HUES64 (cell line): Measurements from ENCODE around the gene ZBTB42.

Experiments
- H3K27ac ChIP-seq: 2 replicates; pipeline ENCODE4 v1.7.0; 2013; ENCODE audit warnings: low read depth, low read length, inconsistent platforms
- H3K27me3 ChIP-seq: 2 replicates; pipeline ENCODE4 v1.6.1; 2013; ENCODE audit warnings: mild to moderate bottlenecking, low read length; ENCODE audit not compliant: insufficient read depth
- H3K36me3 ChIP-seq: 2 replicates; pipeline ENCODE4 v1.6.1; 2013; ENCODE audit warnings: mild to moderate bottlenecking, low read length; ENCODE audit not compliant: insufficient read depth
- H3K4me1 ChIP-seq: 2 replicates; pipeline ENCODE4 v1.6.1; 2013; ENCODE audit warnings: mild to moderate bottlenecking, low read length, moderate library complexity; ENCODE audit not compliant: insufficient read depth
- H3K4me3 ChIP-seq: 2 replicates; pipeline ENCODE4 v1.5.1; 2013; ENCODE audit warnings: mild to moderate bottlenecking, low read length, moderate library complexity
- H3K9ac ChIP-seq: 2 replicates; pipeline ENCODE4 v1.6.1; 2013; ENCODE audit warnings: mild to moderate bottlenecking, low read depth, low read length
- H3K9me3 ChIP-seq: 2 replicates; pipeline ENCODE4 v1.6.1; 2013; ENCODE audit warnings: low read depth, low read length; ENCODE audit not compliant: insufficient read depth
- WGBS: fragments of 150-250, 120-280 bp; methylation state at CpG from one replicate; pipeline ENCODE4 v1.1.7; 2013; ENCODE audit warnings: missing lambda C conversion rate; 5-methylcytosine and 5-hydroxymethylcytosine counted together

ZBTB42 gene

DNA sequence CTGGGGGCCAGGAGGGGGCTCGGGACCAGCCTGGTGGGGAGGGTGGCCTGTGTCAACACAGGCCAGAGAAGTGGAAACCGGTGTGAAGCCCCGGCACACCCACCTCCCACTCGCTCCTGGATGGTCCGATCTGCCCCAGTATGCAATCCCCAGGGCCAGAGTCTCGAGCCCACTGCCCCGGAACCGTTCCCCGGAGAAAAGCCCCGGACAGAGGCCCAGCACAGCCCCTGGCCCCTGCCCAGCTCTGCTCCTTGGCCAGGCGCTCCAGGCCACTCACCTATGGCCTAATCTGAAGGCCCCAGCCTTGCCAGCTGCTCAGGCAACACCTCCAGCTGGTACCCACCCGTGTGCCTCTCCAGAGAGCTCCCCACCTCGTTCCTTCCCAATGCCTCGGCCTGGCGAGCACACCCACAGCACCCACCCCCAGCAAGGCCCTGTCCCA is 23.1 kb upstream of the ZBTB42 start:
- H3K4me1 ChIP-seq, result no peaks in the 10 kb centered on the region
- H3K9ac ChIP-seq, result no peak overlapping the region
- WGBS, result 89% methylated on average over 15 of the region's 15 CpGs
- no peaks in the 10 kb centered on the region for H3K27me3 ChIP-seq
- no peaks in the 10 kb centered on the region for H3K9me3 ChIP-seq
- no peak overlapping the region for H3K4me3 ChIP-seq
- H3K27ac ChIP-seq, result no peak overlapping the region
- peaks cover 23% of the 10 kb centered on the region for H3K36me3 ChIP-seq

DNA sequence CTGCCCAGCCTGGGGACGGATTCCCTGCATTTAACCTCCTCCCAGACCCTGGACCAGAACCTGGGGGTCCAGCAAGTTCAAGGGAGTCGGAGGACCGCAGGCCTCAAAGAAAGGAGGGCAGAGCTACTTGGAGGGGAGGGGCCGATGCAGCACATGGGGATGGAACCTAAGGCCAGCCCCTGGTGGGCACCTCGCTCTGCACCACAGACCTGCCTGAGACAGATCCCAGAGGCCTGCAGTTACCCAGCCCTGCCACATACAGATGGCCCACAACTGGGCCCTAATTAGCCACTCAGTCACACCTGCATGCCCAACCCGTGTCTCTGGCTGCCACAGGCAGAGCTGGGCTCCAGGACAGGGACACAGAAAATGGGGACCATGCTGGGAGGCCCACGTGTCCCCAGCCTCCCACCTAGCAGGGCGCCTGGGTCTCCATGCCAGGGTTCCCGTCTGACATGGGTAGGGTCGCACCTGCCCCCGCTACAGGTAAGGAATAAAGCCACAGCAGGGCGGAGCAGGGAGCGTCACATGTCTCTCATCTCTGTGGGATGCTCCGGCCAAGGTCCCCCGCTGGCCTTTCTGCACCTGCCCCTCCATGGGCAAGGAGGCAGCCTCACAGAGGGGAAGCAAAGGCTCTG is 22.1 kb upstream of the ZBTB42 start:
- Histone ChIP-seq H3K9ac (no peak overlapping the region), H3K27me3 (no peaks in the 10 kb centered on the region), H3K9me3 (no peaks in the 10 kb centered on the region), H3K4me3 (no peak overlapping the region), H3K4me1 (no peaks in the 10 kb centered on the region), H3K27ac (no peak overlapping the region), H3K36me3 (peaks cover 17% of the 10 kb centered on the region; the same call in 1 of the 2 replicates)
- 89% methylated on average over 15 of the region's 15 CpGs for WGBS

DNA sequence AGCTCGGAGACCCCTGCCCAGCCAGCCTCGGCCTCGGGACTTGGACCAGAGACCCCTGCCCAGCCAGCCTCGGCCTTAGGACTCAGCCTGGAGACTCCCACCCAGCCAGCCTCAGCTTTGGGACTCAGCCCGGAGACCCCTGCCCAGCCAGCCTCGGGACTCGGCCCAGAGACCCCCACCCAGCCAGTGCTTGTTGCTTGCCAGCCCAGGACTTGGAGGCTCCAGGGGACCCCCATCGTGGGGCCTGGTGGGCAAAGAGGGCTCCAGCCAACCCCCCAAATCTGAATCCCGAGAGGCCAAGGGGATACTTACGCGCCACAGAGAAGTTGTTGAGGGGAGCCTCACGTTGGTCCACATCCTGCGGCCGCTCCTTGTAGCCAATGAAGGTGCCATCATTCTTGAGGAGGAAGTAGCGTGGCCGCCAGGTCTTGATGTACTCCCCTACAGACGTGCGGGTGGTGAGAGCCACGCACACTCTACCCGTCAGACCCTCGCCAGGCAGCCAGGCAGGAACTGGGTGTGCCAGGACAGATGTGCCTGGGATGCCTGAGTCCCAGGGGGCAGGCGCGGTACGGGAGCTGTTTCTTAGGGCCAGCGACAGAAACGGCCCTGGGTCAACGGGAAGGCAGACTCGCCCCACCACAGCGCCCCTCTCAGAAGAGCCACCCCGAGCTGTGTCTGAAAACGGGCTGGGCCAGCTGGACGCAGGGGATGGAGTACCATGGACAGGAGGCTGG is 21.0 kb upstream of the ZBTB42 start:
- H3K9ac ChIP-seq, result no peak overlapping the region
- H3K27ac ChIP-seq, result no peak overlapping the region
- H3K9me3 ChIP-seq, result no peaks in the 10 kb centered on the region
- no peak overlapping the region for H3K4me3 ChIP-seq
- 95% methylated on average over 32 of the region's 32 CpGs for WGBS
- H3K4me1 ChIP-seq, result no peaks in the 10 kb centered on the region
- no peaks in the 10 kb centered on the region for H3K27me3 ChIP-seq
- H3K36me3 ChIP-seq, result peaks cover 14% of the 10 kb centered on the region; the same call in 1 of the 2 replicates

DNA sequence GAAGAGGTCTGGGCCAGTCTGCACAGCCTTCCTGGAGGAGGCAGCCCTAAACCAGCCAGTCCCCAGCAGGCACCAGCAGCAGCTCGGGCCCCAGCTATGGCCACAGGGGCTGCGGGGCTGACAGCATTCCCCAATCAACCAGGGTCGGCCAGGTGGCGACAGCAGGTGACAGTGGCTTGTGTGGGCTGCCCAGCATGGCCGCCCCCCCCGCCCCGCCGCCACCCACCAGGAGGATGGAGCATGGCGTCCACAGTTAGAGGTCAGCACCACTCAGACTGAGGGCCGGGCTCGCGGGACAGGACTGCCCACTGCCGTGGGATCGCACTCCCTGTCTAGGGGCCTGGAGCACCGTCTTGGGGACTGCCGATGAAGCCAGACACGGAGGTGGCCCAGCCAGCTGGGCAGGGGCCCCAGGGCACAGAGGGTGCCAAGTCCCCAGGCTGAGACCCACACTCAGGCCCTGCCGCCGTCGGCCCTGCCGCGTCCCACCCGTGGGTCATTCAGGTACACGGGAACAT is 20.3 kb upstream of the ZBTB42 start:
- Histone ChIP-seq H3K27me3 (no peaks in the 10 kb centered on the region), H3K9me3 (no peaks in the 10 kb centered on the region), H3K36me3 (peaks cover 10% of the 10 kb centered on the region; the same call in 1 of the 2 replicates), H3K4me3 (no peak overlapping the region), H3K4me1 (no peaks in the 10 kb centered on the region), H3K27ac (no peak overlapping the region), H3K9ac (no peak overlapping the region)
- WGBS, result 93% methylated on average over 24 of the region's 24 CpGs

- H3K27ac ChIP-seq, result no peak overlapping the region
- WGBS, result 95% methylated on average over 18 of the region's 20 CpGs
- peaks cover 5% of the 10 kb centered on the region; the same call in 1 of the 2 replicates for H3K36me3 ChIP-seq
- H3K9me3 ChIP-seq, result no peaks in the 10 kb centered on the region
- H3K4me3 ChIP-seq, result no peak overlapping the region
- no peaks in the 10 kb centered on the region for H3K4me1 ChIP-seq
- no peak overlapping the region for H3K9ac ChIP-seq
- no peaks in the 10 kb centered on the region for H3K27me3 ChIP-seq
Measured at GRCh38 chr14:104781271-104782077, 19.4 kb upstream of the ZBTB42 start.

DNA sequence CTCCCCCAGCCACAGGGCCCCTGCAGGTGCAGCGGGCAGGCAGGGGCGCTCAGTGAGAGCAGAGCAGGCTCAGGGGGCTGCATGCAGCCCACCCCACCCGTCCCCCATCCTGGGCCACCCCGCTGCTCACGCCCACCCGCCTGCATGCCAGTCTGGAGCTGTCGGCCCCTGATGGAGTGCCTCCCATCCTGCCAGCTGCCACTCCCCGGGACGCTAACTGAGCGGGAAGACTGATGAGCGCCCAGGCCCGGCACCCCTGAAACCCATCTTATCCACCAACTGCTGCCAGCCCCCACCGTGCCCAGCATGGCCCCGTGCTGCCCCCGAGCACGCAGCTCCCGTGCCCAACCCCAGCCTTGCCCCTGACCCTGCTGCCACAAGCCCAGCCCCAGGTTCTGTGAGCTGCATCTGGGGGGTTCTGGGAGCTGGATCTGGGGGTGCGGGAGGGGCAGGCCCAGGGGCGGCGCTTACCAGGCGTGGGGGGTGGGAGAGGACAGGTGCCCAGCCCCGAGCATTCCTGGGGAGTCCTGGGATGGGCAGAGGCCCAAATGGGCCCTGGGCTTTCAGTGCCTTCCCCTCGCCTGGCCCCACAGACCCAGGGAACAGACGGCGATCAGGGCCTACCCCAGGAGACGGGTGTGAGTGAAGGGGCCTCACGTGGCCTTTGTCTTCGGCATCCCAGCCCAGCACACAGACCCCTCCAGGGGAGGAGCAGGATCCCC is 18.7 kb upstream of the ZBTB42 start:
- H3K9ac ChIP-seq, result no peak overlapping the region
- H3K4me1 ChIP-seq, result no peaks in the 10 kb centered on the region
- WGBS, result 96% methylated on average over 27 of the region's 28 CpGs
- no peak overlapping the region for H3K27ac ChIP-seq
- H3K9me3 ChIP-seq, result no peaks in the 10 kb centered on the region
- H3K27me3 ChIP-seq, result no peaks in the 10 kb centered on the region
- H3K36me3 ChIP-seq, result peaks cover 3% of the 10 kb centered on the region; the same call in 1 of the 2 replicates
- H3K4me3 ChIP-seq, result no peak overlapping the region

DNA sequence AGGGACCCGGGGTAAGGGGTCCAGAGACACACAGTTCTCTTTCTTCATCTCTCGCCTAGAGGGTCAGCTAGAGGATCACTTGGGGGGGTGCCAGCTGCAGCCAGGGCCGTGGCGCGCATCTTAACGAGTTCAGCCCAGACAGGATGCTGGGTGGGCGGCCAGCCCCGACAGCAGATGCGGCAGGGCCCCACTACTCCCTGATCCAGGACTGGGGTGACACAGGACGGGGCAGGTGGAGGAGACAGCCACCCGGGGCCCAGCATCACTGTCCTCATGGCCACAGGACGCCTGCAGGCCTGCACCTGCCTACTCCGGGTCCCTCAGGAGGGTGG is 18.1 kb upstream of the ZBTB42 start:
- 92% methylated on average over 13 of the region's 13 CpGs for WGBS
- Histone ChIP-seq H3K36me3 (peaks cover 6% of the 10 kb centered on the region; the same call in 1 of the 2 replicates), H3K4me3 (no peak overlapping the region), H3K4me1 (no peaks in the 10 kb centered on the region), H3K9me3 (no peaks in the 10 kb centered on the region), H3K27me3 (no peaks in the 10 kb centered on the region), H3K9ac (no peak overlapping the region), H3K27ac (no peak overlapping the region)

DNA sequence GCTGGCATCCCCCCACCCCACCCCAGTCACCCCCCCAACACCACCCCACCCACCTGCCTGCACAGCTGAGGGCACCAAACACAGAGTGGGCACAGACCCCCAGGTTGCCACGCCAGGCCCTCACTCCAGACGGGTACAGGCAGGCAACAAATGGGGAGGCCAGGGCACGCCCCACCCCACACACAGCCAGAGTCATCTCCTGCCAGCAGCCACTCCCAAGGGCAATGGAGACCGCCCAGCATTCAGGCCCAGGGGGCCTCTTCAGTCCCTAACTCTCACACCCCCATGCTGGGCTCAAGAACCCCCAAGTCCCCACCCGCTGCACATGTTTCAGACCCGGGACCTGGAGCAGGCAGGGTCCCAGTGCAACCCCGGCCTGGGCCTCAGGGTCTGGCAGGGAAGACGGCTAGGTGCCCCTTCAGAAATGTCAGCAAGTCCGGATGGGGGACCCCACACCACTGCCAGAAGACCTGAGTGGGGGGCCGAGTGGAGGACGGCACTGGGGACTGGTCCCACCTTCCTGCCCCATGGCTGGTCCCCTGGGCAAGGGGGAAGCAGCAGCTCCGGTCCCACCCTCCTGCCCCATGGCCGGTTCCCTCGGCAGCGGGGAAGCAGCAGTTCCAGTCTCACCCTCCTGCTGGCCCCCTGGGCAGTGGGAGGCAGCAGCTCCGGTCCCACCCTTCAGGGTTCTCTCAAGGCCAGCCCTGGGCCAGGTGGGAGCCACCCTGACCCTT is 17.2 kb upstream of the ZBTB42 start:
- Histone ChIP-seq H3K36me3 (peaks cover 10% of the 10 kb centered on the region), H3K27me3 (no peaks in the 10 kb centered on the region), H3K4me1 (no peaks in the 10 kb centered on the region), H3K9ac (no peak overlapping the region), H3K27ac (no peak overlapping the region), H3K9me3 (no peaks in the 10 kb centered on the region), H3K4me3 (no peak overlapping the region)
- WGBS, result 93% methylated on average over 16 of the region's 16 CpGs

DNA sequence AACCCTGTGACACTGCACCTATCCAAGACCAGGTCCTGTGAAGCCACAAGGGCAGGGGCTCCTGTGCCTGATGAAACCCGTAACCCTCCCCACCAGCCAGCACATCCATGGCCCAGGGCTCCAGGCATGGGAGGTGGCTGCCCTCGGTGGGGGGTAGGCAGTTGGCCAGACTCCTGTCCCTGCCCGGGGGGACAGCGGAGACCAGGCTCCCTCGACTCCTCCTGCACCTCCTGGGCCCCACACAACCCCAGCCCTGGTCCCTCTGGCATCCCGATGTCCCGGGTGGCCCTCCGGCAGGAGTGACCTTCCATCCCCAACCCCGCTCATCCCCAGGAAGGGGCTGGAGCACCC is 16.7 kb upstream of the ZBTB42 start:
- Histone ChIP-seq H3K27ac (no peak overlapping the region), H3K4me1 (no peaks in the 10 kb centered on the region), H3K27me3 (no peaks in the 10 kb centered on the region), H3K36me3 (peaks cover 12% of the 10 kb centered on the region), H3K4me3 (no peak overlapping the region), H3K9me3 (no peaks in the 10 kb centered on the region), H3K9ac (no peak overlapping the region)
- WGBS, result 95% methylated on average over 9 of the region's 9 CpGs
